Neural progenitor cell (in vitro differentiated cells): ENCODE data around the gene MTNR1A. TPM values are rescaled to one million over a fixed set of nuclear protein-coding genes. Genes with fewer than 3 reads are reported as not detected.

Source experiments
- DNase-seq: peaks from one replicate; pipeline ENCODE4 v3.0.0-alpha.2; 2016; ENCODE audit warnings: low spot score
- H2AFZ ChIP-seq: fragments of 200-600 bp; sonication (generic); replicated peaks from 2 replicates; pipeline ENCODE4 v1.6.1; 2016; ENCODE audit warnings: antibody characterized with exemption
- H3F3A ChIP-seq: fragments of 200-600 bp; sonication (generic); 2 replicates; pipeline ENCODE4 v1.6.1; 2016; ENCODE audit warnings: antibody characterized with exemption, low read depth
- H3K27ac ChIP-seq: fragments of 200-600 bp; sonication (generic); 2 replicates; pipeline ENCODE4 v1.5.1; 2016; ENCODE audit warnings: mild to moderate bottlenecking
- H3K27me3 ChIP-seq: fragments of 200-600 bp; sonication (generic); 2 replicates; pipeline ENCODE4 v1.6.1; 2016; ENCODE audit warnings: mild to moderate bottlenecking, moderate library complexity
- H3K36me3 ChIP-seq: fragments of 200-600 bp; sonication (generic); 2 replicates; pipeline ENCODE4 v1.5.1; 2016
- H3K4me1 ChIP-seq: fragments of 200-600 bp; sonication (generic); 2 replicates; pipeline ENCODE4 v1.6.1; 2016; ENCODE audit warnings: mixed run types
- H3K4me2 ChIP-seq: fragments of 200-600 bp; sonication (generic); 2 replicates; pipeline ENCODE4 v1.6.1; 2016
- H3K4me3 ChIP-seq: fragments of 200-600 bp; sonication (generic); 2 replicates; pipeline ENCODE4 v1.5.1; 2016
- H3K79me2 ChIP-seq: fragments of 200-600 bp; sonication (generic); 2 replicates; pipeline ENCODE4 v1.6.1; 2016; ENCODE audit warnings: low read depth
- H3K9ac ChIP-seq: fragments of 200-600 bp; sonication (generic); 2 replicates; pipeline ENCODE4 v1.6.1; 2016
- H3K9me3 ChIP-seq: fragments of 200-600 bp; sonication (generic); 2 replicates; pipeline ENCODE4 v1.5.1; 2016; ENCODE audit warnings: low read depth
- H4K20me1 ChIP-seq: fragments of 200-600 bp; sonication (generic); 2 replicates; pipeline ENCODE4 v1.6.1; 2016; ENCODE audit warnings: low read depth
- H3K27ac Mint-ChIP-seq: 3 replicates; pipeline ENCODE4 v1.8.0; 2021; ENCODE audit warnings: mixed read lengths
- H3K27me3 Mint-ChIP-seq: 2 replicates; pipeline ENCODE4 v1.8.0; 2022; ENCODE audit warnings: low read depth, mild to moderate bottlenecking, inconsistent platforms, moderate library complexity, mixed read lengths; ENCODE audit not compliant: insufficient read depth
- H3K36me3 Mint-ChIP-seq: 3 replicates; pipeline ENCODE4 v1.8.0; 2021; ENCODE audit warnings: mixed read lengths
- H3K4me1 Mint-ChIP-seq: 3 replicates; pipeline ENCODE4 v1.8.0; 2021; ENCODE audit warnings: mixed read lengths
- H3K4me3 Mint-ChIP-seq: 3 replicates; pipeline ENCODE4 v1.8.0; 2021; ENCODE audit warnings: mild to moderate bottlenecking, moderate library complexity, mixed read lengths
- H3K9me3 Mint-ChIP-seq: 3 replicates; pipeline ENCODE4 v1.8.0; 2020; ENCODE audit warnings: mixed read lengths
- CTCF ChIP-seq: fragments of 200-600 bp; sonication (generic); IDR thresholded peaks from 2 replicates; pipeline ENCODE4 v1.5.1; 2017; ENCODE audit warnings: antibody characterized with exemption, mild to moderate bottlenecking
- EZH2 ChIP-seq: fragments of 200-600 bp; sonication (generic); IDR thresholded peaks from 2 replicates; pipeline ENCODE4 v1.6.1; 2017; ENCODE audit warnings: antibody characterized with exemption, mild to moderate bottlenecking, moderate library complexity
- EZH2phosphoT487 ChIP-seq: fragments of 200-600 bp; sonication (generic); IDR thresholded peaks from 2 replicates; pipeline ENCODE4 v1.6.1; 2017; ENCODE audit warnings: antibody characterized with exemption
- total RNA-seq: library from RNA; depleted of rRNA; stranded (reverse); fragments of >200 nt; gene quantifications from 2 replicates; pipeline ENCODE4 v1.2.3, GENCODE V29; 2015; ENCODE audit warnings: low replicate concordance

Gene MTNR1A
- total RNA-seq, 1 donor from 2014 or later, result 0.43 TPM

DNA sequence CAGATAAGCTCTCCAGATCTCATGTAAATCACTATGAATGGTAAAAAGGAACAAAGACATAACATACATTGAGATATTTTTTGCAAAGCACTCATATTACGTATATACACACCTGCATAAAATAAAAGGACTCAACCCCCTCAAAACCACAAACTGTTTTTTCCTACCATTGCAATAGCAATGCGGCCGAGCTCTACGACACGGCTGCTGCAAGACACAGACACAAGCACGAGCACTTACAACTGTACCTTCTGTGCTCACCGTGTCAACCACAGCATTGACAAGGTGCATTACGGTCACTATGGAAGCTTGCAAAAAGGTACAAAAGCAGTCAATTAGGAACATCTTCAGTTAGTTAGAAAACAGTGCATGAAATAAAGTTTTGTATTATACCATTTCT, 37.1 kb upstream of the MTNR1A start:
- H3K9me3 ChIP-seq, result no peaks in the 10 kb centered on the region
- H3K4me3 ChIP-seq, result no peak overlapping the region
- Mint-ChIP-seq H3K9me3 (no peaks in the 10 kb centered on the region), H3K4me3 (no peak overlapping the region), H3K27ac (no peak overlapping the region), H3K27me3 (peaks cover 6% of the 10 kb centered on the region), H3K36me3 (peaks cover 57% of the 10 kb centered on the region), H3K4me1 (peaks cover 13% of the 10 kb centered on the region)
- H3K36me3 ChIP-seq, result peaks cover 33% of the 10 kb centered on the region
- no peaks in the 10 kb centered on the region for H3K27me3 ChIP-seq
- peaks cover 22% of the 10 kb centered on the region for H4K20me1 ChIP-seq
- no peak overlapping the region for H2AFZ ChIP-seq
- H3K27ac ChIP-seq, result no peak overlapping the region
- H3F3A ChIP-seq, result peaks cover 21% of the 10 kb centered on the region
- TF ChIP-seq EZH2 (no peak), EZH2phosphoT487 (no peak), CTCF (no peak)
- peaks cover 26% of the 10 kb centered on the region for H3K79me2 ChIP-seq
- H3K4me1 ChIP-seq, result peaks cover 4% of the 10 kb centered on the region
- no peak overlapping the region for H3K4me2 ChIP-seq
- no peak for DNase-seq
- no peak overlapping the region for H3K9ac ChIP-seq

DNA sequence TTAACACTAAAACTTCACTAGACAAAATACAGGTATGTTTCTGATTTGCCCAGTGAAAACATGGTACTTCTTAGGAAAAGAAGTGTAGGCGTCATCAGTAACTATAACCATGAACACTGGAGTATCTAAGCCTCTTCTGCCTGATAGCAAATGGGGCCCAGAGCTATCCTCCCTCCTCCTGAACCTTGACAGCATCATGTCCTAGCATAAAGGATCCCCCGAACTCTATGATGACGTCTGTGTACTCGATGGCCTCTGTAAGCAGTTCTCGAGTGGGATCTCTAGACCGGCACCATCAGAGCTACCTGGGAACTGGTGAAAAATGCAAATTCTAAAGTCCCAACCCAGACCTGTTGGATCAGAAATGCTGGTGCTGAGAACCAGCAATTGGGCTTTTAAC, 36.3 kb upstream of the MTNR1A start:
- H3K9ac ChIP-seq, result no peak overlapping the region
- H3K27ac ChIP-seq, result no peak overlapping the region
- H4K20me1 ChIP-seq, result peaks cover 28% of the 10 kb centered on the region
- H3K4me3 ChIP-seq, result no peak overlapping the region
- H3K9me3 ChIP-seq, result no peaks in the 10 kb centered on the region
- no peak overlapping the region for H3K4me2 ChIP-seq
- H2AFZ ChIP-seq, result no peak overlapping the region
- H3K79me2 ChIP-seq, result peaks cover 34% of the 10 kb centered on the region
- Mint-ChIP-seq H3K36me3 (peaks cover 53% of the 10 kb centered on the region), H3K27ac (no peak overlapping the region), H3K9me3 (no peaks in the 10 kb centered on the region), H3K27me3 (peaks cover 6% of the 10 kb centered on the region), H3K4me3 (no peak overlapping the region), H3K4me1 (peaks cover 13% of the 10 kb centered on the region)
- TF ChIP-seq CTCF (no peak), EZH2 (no peak), EZH2phosphoT487 (no peak)
- peaks cover 21% of the 10 kb centered on the region for H3F3A ChIP-seq
- no peaks in the 10 kb centered on the region for H3K27me3 ChIP-seq
- H3K36me3 ChIP-seq, result peaks cover 33% of the 10 kb centered on the region
- no peak for DNase-seq
- peaks cover 4% of the 10 kb centered on the region for H3K4me1 ChIP-seq

DNA sequence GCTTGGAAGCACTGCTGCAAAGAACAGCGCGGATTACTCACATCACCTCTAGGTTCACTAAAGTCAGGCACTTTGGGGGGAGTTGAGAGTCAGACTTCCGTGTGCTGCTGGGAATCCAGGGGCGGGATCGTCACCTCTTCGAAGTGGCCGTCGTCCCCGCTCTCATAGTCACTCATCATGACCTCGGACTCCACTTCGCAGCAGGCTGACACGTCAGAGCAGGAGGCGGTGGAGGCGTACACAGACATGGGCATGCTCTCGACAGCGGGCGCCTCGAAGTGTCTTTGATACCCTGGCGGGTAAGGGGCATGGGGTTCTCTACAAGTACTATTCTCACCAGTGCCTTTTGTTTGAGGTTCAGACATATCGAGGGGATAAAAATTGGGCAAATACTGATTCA, 33.1 kb upstream of the MTNR1A start:
- Histone ChIP-seq H3K4me2 (no peak overlapping the region), H3K9ac (no peak overlapping the region), H2AFZ (no peak overlapping the region), H4K20me1 (peaks cover 40% of the 10 kb centered on the region), H3K4me3 (no peak overlapping the region), H3K79me2 (peaks cover 42% of the 10 kb centered on the region), H3K27ac (no peak overlapping the region), H3K27me3 (no peaks in the 10 kb centered on the region), H3K9me3 (no peaks in the 10 kb centered on the region), H3K4me1 (peaks cover 4% of the 10 kb centered on the region), H3K36me3 (peaks cover 39% of the 10 kb centered on the region), H3F3A (peaks cover 21% of the 10 kb centered on the region)
- peaks cover 3% of the 10 kb centered on the region for H3K9me3 Mint-ChIP-seq
- no peak overlapping the region for H3K4me3 Mint-ChIP-seq
- TF ChIP-seq CTCF, result no peak
- no peak for DNase-seq
- peaks cover 4% of the 10 kb centered on the region for H3K27me3 Mint-ChIP-seq
- no peak overlapping the region for H3K27ac Mint-ChIP-seq
- peaks cover 18% of the 10 kb centered on the region for H3K4me1 Mint-ChIP-seq
- peaks cover 56% of the 10 kb centered on the region for H3K36me3 Mint-ChIP-seq
